Heart left ventricle (tissue), 13 donors: Measurements from ENCODE around the gene GGT5.
"Not testable (repeated sequence)": the region's sequence is repeated elsewhere in the genome, so short reads cannot be mapped to it uniquely, and the experiment has no call there.

Experiments
- CTCF ChIP-seq, 12 donors: fragments of 200-600 bp; sonication (generic) in 4 of 12; IDR thresholded peaks; one replicate each; pipeline versions ENCODE4 v1.5.0 to v1.8.0; 2018 to 2022; ENCODE audit warnings: antibody characterized with exemption in 12 of 12, mild to moderate bottlenecking in 5 of 12
- POLR2A ChIP-seq, 2 donors: fragments of 450-650 bp; IDR thresholded peaks; one replicate each; pipeline ENCODE4 v1.6.1; 2017; ENCODE audit warnings: antibody characterized with exemption in 2 of 2, mild to moderate bottlenecking in 2 of 2, moderate library complexity in 2 of 2
- donor health status: ischemic (EF 13 %, LVEDD 7.1; RV severe dilation, severe dysfunction).
- donor health status: DM: no; HTN: yes; CAD: no.
- donor health status: DM: no; HTN: no; CAD: no.
- donor health status: ischemic (EF 25% LVEDD 6.9; RV normal size, moderate dysfunction).
- donor health status: ischemic (EF 25% LVEDD 5.7; RV mildly dilated, moderate dysfunction).
- donor health status: ischemic (EF 35%, LVEDD 5.7; RV mildly dilated, moderate dysfunction).
- donor health status: nonischemic (EF 11% LVEDD 7.7; RV severe dilation, severe dysfunction).
- donor health status: DM: yes; HTN: yes; CAD: no.
- donor health status: PGD.
- donor health status: ischemic (EF 29% LVEDD 5.4; RV normal size, mild dysfunction).
- donor health status: nonischemic (EF 23%, LVEDD 6.1; RV moderate dilation, normal function).

- TF ChIP-seq CTCF, POLR2A (IDR thresholded peaks at IDR 0.05): not testable (repeated sequence)
These were observed 17.4 kb upstream of the GGT5 start for GRCh38 chr22:24262185-24262749.
